MV-4-11 (cell line): ENCODE data around the gene IREB2.
"Not testable (repeated sequence)": the region's sequence is repeated elsewhere in the genome, so short reads cannot be mapped to it uniquely, and the experiment has no call there.

Experiments used
- DNase-seq: peaks from one replicate; lab custom pipeline; 2025; lab: John Stamatoyannopoulos, UW

The IREB2 gene

DNA sequence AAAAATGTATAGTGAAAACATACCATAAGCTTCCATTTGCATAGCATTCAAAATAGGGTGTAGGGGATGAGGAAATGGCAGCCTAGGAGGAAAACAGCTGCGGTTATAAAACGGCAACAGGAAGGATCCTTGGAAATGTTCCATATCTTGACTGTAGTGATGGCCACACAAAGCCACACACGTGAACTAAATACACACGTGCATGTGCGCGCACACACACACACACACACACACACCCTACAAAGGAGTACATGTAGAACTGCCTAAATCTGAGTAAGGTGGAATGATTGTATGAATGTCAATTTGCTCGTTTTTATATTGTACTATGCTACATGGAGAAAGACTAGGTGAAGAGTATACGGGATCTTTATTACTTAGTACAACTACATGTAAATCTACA lies 3.9 kb upstream of the IREB2 start:
- DNase-seq = peak; percentile 18

DNA sequence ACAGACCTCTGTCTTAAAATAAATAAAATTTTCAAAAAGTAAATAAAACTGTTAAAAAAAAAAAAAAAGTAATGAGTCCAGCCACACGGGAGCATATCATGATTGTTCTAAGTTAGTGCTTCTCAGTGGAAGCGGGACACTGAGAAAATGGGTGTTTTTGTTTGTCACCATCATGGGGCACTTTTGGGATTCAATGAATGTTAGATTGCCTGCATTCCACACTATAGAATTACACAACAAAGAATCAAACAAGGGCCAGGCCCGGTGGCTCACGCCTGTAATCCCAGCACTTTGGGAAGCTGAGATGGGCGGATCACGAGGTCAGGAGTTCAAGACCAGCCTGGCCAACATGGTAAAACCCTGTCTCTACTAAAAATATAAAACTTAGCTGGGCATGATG lies 3.3 kb upstream of the IREB2 start:
- not testable (repeated sequence) for DNase-seq

DNA sequence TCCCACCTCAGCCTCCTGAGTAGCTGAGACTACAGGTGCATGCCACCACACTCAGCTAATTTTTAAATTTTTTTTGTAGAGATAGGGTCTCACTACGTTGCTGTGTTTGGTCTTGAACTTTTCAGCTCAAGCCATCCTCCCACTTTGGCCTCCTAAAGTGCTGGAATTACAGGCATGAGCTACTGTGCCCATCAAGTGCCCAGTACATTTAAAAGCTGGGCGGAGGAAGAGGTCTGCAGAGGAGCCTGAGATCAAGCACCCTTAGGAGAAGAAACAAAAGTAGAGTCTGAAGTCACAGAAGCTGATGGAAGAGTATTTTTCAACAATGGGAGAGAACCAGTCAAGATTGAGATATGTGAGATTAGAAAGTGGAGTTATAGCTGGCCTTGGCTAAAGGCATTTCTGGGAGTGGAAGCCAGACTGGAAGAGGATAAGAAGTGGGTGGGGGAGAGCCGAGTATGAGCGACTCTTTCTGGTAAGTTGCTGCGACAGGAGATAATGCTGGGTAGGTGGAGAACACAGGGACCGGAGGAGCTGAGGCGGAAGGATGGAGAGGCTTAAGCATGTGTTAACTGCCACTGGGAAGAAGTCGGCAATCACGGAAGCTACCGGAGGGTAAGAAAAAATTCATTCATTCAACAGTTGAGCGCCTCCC lies 782 bp upstream of the IREB2 start:
- no peak for DNase-seq

DNA sequence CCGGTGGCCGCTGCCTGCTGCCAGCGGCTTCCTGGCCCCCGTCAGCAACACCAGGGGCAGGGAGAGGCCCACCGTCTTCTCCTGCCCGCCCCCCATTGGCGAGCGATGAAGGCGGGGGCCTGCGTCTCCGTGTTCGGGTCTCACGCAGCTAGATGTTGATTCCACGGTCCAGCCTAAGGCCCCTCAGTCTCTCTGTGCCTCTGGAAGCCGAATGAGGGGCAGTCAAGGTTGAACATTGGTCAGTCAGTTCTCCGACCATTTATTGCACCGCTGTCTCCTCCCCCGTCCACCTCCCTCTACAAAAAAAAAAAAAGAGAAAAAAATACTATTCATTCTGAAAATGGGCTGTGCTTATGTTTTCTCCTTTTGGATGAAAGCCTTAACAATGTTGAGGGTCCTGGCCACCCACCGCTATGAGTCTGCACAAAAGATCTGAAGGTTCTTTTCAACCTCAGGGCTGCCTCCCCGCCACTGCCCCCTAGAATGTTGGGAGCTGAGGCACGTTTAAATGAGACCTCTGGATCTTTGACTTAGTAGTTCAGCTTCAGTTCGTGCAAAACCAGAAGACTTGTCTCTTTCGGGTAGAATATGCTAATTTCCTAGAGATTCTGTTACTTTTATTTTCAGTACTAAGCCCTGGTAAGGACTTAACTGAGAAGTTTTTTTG lies 736 bp downstream of the IREB2 start:
- peak; percentile 13 for DNase-seq

DNA sequence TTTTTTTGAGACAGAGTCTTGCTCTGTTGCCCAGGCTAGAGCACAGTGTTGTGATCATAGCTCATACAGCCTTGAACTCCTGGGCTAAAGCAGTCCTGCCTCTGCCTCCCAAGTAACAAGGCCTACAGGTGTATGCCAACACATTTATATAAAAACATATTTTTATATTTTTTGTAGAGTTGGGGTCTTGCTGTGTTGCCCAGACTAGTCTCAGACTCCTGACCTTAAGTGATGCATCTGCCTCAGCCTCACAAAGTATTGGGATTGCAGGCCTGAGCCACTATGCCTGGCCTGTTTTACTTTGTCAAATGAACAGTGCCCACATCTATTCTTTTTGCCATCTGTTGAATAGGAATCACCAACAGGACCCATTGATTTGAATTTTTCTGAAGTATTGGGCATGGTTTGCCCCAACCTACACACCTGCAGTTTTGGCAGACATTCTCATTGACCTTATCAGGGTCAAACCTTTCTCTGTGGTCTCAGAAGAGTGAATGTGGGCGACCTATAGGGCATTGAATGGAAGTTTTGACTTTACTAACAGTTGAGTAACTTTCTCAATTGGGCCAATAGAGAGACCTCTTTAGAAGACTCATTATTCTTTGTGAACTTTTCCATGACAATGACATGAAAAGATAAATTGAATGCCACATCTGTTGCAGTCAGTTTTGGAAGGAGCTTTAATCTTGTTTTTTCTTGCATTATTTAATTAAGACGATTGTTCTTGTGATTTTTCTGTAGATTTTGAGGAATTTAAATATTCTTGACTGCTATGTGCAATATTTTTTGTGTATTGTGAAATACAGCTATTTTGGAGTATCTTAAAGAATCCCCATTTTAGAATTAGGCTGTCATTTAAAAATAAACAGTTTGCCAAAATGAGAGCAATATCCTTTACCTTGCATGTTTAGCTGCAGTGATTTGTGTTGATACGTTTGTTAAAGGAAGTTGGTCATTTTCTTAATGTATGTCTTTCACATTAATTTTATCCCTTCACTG lies 2.7 kb downstream of the IREB2 start:
- no peak for DNase-seq

DNA sequence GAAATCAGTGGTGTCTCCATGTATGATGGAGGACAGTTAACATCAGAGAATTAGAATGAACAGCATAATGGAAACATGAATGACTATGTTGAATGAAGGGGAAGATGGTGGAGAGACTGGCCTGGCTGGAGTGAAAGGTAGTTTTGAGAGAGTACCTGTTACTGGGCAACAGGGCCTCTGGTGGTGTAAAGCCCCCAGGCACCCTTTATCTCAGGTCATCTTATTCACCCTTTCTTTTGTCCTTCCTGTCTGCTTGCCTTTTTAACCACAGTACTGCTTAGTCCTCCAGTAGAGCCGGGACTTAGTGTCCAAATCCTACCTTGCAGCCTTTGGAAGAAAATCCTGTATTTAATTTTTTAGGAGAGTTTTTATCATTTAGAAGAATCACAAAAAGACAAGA lies 6.2 kb downstream of the IREB2 start:
- no peak for DNase-seq

DNA sequence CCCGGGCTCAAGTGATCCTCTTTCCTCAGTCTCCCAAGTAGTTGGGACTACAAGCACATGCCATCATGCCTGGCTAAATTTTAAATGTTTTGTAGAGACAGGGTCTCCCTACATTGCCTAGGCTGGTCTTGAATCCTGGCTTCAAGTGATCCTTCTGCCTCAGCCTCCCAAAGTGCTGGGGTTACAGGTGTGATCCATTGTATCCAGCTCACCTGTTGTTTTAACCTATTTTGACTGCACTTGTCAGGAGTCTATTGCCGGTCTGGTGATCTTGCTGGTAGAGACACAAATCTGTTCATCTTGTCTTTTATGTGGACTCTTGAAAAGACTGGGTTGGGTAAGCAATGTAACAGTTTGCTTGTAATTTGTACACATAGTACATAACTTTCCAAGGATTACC lies 7.9 kb downstream of the IREB2 start:
- no peak for DNase-seq

DNA sequence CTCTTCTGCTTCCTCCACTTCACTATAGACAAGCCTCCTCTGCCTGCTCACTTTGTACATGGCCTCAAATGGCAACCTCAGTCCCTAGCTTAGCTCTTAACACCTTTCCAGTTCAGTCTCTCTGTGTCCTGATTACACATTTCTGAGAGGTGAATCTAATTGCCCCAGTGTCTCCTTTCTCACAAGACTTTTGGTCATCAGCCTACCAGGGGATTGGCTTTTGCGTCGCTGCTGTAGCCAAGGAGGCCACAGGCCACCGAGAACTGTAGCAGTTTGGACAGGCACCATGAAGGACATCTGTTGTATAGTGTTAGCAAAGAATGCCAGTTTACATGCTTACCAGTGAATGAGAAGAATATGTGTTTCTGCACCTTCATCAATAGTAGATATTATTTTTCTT lies 8.5 kb downstream of the IREB2 start:
- DNase-seq = no peak

DNA sequence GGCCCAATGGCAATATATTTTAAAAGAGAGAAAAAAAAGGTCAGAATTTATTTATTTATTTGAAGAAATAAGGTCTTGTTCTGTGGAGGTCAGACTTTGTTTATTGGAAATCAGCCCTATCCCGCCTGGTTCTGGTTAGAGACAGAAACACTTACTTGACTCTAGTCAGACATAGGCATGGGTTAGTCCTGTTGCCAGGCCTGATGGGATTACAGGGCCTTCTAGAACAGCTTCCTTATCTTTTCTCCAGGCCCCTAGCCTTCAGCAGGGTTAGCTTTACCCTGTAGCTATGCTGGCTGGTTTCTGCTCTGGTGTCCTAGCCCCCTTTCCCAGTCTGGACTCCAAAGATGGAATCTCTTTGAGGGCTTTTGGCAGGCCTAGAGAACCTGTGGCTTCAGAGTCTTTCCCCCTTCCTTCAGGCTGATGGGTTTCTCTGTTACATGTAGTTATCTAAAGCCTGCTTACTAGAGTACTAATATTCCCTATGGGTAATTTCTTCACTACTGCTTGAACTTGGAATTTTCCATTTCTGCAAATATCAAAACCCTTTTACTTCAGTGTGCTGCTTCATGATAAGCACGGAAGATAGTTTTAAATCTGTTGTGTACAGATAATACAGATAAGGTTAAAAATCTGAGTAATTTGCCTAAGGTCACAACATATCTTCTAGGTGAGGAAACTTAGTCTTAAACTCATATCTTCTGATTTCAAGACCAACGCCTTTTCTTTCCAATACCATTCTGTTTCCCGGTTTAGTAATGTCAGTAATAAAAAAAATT lies 10.6 kb downstream of the IREB2 start:
- no peak for DNase-seq

DNA sequence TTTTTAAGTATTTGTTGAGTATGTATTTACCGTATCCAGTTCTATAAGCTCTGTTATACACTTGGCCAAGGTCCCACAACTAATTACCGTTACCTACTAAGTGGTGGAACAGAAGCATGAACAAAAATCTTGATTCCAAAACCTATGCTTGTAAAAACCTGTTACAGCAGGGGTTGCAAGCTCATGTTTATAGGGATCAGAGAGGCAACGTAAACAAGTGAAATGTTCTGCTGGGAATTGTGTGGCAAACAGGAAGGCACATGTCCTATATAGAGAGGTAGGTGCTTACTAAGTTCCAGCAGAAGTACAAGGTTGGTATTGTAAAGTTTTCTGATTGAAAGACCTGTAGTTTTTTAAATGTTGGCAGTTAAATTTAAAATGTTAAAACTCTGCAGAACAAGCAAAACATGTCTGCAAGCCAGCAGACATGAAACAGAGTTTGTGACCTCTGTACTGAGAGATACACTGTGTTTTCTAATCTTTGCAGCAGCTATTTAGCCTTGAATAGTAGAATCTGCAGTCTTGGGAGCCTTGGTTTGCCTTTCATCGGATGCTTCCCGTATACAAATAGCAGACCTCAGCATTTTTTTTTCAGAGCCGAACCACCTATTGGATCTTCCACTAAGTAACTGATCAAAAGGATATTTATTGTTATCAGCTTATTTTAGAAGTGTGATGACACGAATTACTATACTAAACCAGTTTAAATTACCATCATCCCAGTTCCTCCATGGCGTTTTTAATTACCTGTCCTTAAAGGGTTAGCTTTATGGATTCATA lies 11.4 kb downstream of the IREB2 start:
- no peak for DNase-seq

DNA sequence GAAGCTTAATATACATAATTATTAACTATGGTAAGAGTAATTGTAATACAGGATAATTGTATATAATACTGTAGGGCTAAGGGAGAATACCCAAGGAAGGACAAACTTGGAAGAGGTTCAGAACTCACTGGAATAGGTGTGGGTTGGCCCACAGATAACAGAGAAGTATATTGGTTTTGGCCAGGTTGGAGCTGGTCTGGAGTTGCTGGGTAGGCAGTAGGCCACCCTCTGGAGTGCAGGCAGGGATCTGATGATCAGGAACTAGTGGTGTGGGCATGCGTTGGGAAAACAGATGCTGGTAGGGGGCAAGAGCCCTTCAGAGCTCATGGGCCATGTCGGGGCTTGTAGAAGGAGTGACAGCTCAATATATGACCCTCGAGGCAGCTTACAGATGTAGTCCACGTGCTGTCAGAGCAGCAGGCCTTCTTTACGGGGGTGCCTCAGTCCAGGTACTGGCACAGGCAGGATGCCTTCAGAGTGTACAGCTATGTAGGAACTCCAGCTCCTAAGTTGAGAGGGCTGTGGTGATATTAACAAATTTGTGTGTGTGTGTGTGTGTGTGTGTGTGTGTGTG lies 12.4 kb downstream of the IREB2 start:
- DNase-seq = no peak

DNA sequence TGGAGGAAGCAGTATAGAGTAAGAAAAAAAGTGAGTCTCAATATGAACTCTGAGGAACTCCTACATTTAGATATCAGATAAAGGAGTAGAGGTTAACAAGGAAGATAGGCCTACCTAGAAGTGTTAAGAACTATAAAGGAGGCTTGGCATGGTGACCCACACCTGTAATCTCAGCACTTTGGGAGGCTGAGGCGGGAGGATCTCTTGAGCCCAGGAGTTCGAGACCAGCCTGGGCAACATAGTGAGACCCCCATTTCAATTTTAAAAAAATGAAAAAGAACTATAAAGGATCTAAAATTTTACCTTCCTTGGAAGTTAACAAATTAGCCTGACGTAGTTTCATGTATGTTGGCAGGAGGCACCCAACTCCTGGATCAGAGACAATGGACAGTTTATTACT lies 14.5 kb downstream of the IREB2 start:
- DNase-seq = no peak

DNA sequence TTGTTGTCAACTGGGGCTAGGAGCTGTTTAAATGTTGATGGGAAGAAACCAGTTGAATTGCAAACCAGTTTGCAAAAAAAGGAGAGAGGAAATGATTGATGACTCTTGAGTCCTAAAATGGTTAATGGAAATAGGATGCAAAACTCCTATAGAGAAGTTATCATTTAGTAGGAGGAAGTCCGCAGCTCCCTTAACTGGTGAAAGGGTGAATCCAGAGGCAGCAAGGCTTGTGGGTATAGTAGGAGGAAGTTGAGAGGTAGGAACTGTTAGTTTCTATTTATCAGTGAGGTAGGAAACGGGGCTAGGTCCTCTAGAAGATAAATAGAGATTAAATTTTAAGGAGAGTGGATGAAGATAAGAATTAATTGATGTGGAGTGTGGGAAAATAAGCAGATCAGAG lies 15.4 kb downstream of the IREB2 start:
- DNase-seq = peak; percentile 95

DNA sequence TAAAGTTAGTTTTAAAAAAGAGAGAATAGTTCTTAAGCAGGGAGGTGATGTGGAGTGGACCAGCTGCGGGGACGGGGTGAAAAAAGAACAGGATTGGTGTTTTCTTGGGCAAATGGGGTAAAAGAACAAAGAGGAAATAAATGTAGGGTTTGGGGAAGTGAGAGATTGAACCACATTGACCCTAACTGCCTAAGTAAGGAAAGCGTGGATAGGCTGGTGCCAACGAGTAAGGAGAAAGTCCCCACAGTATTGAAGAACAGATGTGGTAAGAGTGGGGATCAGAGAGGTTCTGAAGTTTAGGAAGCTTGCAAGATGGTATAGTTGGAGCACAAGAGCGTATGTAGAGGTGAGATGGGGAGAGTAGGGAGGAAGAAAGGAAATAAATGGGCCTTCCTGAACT lies 17.0 kb downstream of the IREB2 start:
- DNase-seq = peak; percentile 98

DNA sequence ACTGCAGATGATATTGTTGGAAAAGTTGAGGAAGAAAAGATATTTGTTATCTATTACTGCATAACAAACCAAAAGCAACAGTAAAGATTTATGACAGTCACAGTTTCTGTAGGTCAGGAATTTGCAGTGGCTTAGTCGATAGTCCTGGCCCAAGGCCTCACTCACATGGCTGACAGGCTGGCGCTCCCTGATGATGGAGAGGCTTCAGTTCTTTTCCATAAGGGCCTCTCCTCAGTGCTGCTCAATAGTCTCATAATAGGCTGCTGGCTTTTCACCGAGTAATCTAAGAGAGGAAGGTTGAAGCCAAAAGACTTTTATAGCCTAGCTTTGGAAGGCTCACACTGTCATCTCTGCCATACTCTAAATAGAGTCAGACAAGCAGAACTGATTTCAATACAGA lies 17.7 kb downstream of the IREB2 start:
- no peak for DNase-seq

DNA sequence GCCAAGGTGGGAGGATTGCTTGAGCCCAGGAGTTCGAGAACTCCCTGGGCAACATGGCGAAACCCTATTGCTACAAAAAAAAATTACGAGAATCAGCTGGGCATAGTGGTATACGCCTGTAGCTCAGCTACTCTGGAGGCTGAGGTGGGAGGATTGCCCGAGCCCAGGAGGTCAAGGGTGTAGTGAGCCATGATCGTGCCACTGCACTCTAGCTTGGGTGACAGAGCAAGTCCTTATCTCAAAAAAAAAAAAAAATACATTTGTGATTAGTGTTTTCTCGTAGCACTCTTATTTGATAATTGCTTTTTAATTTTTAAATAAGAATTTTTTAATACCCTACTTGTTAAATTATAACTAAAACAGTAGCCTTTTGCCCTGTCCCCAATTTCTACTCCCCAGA lies 18.4 kb downstream of the IREB2 start:
- no peak for DNase-seq

DNA sequence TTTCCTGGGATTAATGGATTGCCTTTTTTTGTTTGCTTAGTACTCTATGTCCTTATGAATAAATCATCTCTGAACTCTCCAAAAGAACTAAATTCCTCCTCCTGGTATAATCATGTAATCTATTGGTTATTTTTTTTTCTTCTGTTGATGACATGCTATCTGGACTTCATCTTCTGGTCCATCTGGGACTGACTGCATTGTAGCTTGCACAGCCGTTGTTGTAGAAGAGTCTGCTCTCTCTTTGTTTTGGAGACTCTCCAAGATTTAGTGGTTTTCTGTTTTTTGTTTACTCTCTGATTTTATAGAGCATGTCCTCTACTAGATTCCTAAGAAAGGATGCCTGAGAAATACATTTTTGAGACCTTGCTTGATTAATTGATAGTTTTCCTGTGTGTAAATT lies 19.1 kb downstream of the IREB2 start:
- DNase-seq = no peak

DNA sequence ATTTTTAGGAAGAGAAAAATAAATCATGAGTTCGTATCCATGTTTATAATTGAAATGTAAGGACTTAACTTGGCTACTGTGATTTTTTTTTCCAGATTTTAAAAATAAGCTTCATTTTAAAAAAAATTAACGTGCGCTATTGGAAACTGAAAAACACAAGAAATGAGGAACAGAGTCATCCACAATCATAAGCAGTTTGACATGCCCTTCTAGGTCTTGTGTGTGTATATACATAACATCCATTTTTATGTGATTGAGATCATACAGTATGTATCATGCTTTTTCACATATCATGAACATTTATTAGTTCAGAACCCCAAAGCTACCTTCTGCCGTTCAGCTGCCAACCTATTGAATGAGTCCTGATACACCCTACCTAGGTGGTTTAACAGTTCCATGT lies 22.7 kb downstream of the IREB2 start:
- peak; percentile 10 for DNase-seq

DNA sequence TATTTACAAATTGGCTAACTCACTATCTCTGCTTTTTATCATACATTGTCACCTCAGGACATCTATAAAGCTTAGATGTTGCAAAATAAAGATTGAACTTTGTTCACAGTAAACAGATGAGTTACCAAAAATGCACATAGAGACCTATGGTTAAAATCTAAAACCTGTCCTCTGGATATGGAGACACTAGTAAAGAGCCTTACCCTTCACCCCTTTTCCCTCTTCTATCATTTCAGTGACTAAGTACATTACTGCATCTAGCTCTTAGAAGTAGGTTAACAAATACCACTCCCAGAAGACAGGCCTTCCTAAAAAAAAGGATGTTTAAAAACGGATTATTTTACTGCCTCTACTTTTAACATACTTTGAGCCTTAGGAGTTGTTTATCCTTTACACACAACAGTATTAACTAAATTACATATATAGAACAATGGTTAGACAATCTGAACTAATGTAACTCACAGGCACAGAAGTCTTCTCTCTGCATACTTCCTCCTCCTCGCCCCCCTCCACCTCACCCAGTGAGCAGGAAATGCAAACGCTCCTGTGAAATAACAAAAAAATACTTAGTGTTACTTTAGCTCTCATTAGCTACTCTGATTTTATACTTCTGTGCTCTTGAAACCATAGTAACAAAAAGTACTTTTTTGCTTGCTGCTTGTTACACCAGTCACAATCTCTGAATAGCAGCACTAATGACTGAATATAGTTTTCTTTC lies 23.3 kb downstream of the IREB2 start:
- DNase-seq = no peak

DNA sequence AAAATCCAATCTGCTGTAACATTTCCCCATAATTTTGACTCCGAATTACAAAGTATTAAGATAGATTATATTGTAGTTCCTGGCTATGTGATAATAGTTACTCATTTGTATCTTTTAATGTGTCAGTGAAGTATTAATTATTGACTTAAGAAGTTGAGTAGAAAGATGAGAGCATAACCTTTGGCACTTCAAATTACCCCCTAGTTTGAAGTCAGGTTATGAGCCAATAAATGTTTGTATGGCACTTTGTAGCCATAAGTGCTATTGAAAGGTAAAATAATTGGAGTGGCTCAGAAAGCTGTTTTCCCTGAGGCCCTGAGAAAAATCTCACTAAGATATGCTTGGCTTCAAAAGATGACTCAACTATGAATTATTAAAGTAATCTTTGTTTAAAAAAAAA lies 31.0 kb downstream of the IREB2 start:
- DNase-seq = no peak
